ENCODE results near the gene ZNF76.

ZNF76 gene
- long read RNA-seq, donor 1, partial matches to known transcripts, result 0 of 5 reads
- long read RNA-seq, donor 1, other reads (novel, unspliced or antisense), result 0 of 5 reads
- long read RNA-seq, donor 2, partial matches to known transcripts, result 0 of 2 reads
- long read RNA-seq, donor 2, other reads (novel, unspliced or antisense), result 0 of 2 reads
- long read RNA-seq, donor 3, partial matches to known transcripts, result 7 of 10 reads
- long read RNA-seq, donor 3, other reads (novel, unspliced or antisense), result 0 of 10 reads
- long read RNA-seq, donor 4, partial matches to known transcripts, result 0 of 4 reads
- long read RNA-seq, donor 4, other reads (novel, unspliced or antisense), result 0 of 4 reads
- long read RNA-seq, donor 5, partial matches to known transcripts, result 6 of 9 reads
- long read RNA-seq, donor 5, other reads (novel, unspliced or antisense), result 0 of 9 reads
- long read RNA-seq, donor 6, partial matches to known transcripts, result 0 of 3 reads
- long read RNA-seq, donor 6, other reads (novel, unspliced or antisense), result 0 of 3 reads
- long read RNA-seq, donor 7, partial matches to known transcripts, result 0 of 3 reads
- long read RNA-seq, donor 7, other reads (novel, unspliced or antisense), result 0 of 3 reads
- long read RNA-seq, donor 8, partial matches to known transcripts, result 14 of 18 reads
- long read RNA-seq, donor 8, other reads (novel, unspliced or antisense), result 0 of 18 reads

- peak; percentile 99 for DNase-seq
Observed at GRCh38 chr6:35259194-35259947, at the start of gene ZNF76. Gene ZNF76, plus strand, starts transcription at chr6:35259735. Its CDS starts 21,417 bp downstream, at chr6:35281152.

DNA sequence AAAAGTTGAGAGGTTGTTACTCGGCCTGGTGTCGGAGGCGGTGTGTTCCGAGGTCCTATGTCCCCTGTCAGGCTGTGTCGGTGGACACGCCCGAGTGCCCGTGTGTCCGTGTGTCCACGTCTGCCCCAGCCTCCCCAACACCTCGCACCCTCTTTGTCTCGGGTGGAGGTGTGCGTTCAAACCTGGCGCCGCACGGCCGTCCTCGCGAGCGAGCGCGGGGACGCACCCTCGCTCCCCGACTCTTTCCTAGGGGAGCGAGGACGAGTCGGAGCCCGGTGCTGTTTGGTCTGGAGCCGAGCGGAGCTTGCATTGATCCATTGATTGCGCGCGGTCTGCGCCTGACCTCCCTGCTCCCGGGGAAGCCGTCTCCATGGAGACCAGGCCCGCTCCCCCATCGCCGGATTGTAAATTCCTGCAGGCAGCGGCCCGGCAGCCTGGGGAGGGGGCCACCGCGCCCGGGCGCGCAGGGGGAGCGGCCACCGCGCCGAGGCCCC lies 46.2 kb upstream of the ZNF76 start:
- peak; percentile 75 for DNase-seq

GRCh38 chr6:35213824-35214756 lies 45.4 kb upstream of the ZNF76 start, which contains the start of gene SCUBE3:
Gene SCUBE3, plus strand, starts transcription at chr6:35213956. Its CDS starts 463 bp downstream, at chr6:35214419.
- DNase-seq, result peak; percentile 85

GRCh38 chr6:35214869-35215664 lies 44.5 kb upstream of the ZNF76 start:
- DNase-seq, result peak; percentile 39

- DNase-seq, result no peak
Observed at GRCh38 chr6:35215665-35216411, 43.7 kb upstream of the ZNF76 start.

DNA sequence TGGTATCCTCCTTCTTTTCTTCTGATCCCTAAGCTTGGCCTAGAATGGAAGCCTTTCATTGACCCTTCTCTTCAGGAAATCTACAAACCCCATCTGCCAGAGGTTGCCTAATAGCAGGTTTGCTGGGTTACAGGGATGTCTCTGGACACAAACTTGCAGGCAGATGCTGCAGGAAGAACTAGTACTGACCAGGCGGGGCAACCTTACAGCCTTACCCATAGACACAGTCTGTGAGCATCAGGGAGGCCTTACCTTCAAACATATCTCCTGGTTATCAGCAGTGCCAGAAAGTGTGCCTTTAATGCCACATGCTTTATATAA lies 43.2 kb upstream of the ZNF76 start:
- DNase-seq, result no peak

DNA sequence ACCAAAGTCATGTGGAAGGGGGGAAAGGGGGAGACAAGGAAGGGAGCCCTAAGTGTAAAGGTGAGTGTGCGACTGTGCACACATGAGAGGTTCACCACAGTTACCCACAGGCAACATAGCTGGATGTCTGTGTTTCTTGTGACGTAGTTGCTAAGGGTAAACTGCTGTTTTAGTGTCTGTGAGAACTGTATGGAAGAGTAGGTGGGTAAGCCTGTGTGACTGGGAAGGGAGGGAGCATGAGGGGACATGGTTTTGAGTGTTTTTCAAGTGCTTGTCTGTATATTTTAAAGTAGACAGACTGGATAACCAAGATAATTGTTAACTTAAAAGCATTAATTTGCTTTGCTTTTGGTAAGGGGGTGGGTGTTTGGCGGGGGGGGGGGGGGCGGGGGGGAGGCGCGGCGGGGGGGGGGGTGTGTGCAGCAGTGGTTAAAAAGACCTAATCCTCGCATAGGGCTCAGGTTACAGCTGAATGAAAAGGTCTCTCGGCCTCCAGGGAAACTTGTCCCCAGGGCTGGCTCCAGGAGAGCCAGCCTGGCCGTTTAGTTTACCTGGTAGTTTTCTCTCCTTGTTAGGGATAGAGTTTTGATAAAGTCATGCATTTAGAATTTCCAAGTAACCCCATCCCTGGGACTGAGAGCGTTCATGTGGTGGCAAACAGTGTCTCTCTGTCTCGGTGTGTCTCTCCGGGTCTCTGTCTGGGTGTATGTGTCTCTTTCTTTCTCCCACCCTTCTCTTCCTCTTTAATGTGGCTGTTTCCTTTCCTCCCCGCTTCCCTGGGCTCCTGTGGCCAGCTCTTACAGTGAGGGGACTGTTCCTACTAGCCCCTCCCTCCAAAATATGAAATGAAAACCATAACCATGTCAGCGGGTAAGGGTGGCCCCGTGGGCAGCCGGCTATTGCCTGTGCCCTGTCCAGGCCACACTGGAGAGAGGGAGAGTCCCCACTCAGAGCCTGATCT lies 42.4 kb upstream of the ZNF76 start:
- DNase-seq, result no peak

GRCh38 chr6:35218021-35218420 lies 41.5 kb upstream of the ZNF76 start:
- no peak for DNase-seq

DNA sequence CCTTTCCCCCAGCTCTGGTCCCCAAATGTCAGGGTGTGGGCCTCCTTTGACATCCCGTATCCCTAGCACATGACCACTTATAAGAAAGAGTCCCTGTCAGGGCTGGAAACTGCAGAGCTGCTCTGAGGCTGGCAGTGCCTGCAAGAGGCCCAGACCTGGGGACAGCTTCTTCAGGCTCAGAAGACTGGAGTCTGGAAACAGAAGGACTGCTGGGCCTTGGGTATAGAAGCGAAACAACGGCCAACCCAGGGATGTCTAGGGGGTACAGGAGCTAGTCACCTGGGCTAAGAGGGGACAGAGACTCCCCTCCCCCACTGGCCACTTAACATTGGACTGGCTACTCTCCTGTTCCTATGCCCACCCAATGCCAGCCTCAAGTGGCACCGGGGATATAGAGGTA lies 41.1 kb upstream of the ZNF76 start:
- no peak for DNase-seq

- DNase-seq, result no peak
Observed at GRCh38 chr6:35219683-35220326, 39.7 kb upstream of the ZNF76 start.

- no peak for DNase-seq
Observed at GRCh38 chr6:35220711-35221110, 38.8 kb upstream of the ZNF76 start.

- DNase-seq, result no peak
Observed at GRCh38 chr6:35223396-35223795, 36.1 kb upstream of the ZNF76 start.

- DNase-seq, result no peak
Observed at GRCh38 chr6:35224720-35225119, 34.8 kb upstream of the ZNF76 start.

DNA sequence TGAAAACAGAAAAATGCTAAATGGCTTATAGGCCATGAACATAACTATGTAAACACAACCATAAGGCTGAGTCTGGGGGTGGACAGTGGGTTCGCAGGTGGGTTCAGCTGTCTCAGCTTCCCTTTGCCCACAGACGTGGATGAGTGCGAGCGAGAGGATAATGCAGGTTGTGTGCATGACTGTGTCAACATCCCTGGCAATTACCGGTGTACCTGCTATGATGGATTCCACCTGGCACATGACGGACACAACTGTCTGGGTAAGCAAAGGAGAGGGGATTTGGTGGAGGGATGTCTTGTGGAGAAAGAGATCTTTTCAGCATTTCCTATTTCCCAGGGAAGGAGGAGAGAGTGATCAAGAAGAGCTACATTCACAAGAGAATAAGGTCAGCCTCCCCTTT lies 31.1 kb upstream of the ZNF76 start:
- no peak for DNase-seq

DNA sequence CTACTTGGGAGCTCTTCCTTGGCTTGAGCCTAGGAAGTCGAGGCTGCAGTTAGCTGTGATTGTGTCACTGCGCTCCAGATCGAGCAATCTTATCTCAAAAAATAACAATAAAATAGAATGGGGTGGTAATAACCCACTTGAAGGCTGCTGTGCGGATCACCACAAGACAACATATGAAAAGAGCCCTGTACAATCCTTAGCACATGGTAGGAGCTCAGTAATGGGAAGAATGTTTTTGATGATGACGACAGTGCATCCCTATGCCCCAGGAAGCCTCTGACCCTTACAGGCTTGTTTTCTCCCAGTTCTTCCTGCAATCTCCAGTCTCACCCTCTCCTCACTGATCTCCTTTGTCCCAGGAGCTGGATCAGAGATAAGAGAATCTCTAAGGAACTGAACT lies 30.2 kb upstream of the ZNF76 start:
- DNase-seq, result no peak

DNA sequence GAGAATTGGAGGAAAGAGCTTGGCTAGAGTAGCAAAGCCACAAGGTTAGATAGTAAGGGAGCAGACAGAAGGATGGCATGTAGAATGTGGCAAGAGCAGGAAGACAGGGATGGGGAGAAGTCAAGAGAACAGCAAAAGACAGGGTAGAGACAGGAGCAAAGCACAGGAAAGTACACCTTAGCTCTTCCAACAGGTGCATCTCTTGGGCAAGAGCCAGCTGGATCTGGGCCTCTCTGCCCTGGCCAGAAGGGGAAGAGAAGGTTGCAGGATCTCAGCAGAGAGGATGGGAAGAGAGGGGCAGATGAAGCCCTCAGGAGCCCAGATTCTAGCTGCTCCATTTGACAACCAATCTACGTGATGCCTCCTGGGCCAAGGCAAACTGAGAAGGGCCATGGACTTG lies 29.0 kb upstream of the ZNF76 start:
- no peak for DNase-seq

DNA sequence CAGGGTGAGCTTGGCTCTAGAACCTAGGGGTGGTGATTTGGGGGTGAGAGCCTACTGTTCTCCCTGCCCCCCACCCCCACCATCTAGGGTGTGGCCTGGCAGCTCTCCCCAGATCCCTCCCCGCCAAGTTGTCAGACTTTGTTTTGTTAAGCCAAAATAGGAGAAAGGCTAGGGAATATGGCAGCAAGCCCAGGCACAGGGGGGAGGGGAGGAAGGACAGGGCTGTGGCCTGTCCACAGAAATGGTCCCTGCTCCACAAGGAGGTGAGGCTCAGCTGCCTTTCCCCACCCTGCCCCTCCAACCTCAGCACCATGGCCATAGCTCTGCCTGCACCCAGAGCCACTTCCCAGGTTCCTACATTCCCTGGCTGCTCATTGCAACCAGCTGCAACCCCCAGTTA lies 28.6 kb upstream of the ZNF76 start:
- no peak for DNase-seq

GRCh38 chr6:35231563-35231962 lies 28.0 kb upstream of the ZNF76 start:
- DNase-seq, result no peak
